NCI-H460 (cell line): ENCODE results near the gene PRKCQ. TPM values are rescaled to one million over a fixed set of nuclear protein-coding genes. Genes with fewer than 3 reads are reported as not detected.
"Not testable (repeated sequence)": the region's sequence is repeated elsewhere in the genome, so short reads cannot be mapped to it uniquely, and the experiment has no call there.

Experiments
- DNase-seq: peaks from one replicate; pipeline ENCODE4 v3.0.0-alpha.2; 2016; ENCODE audit warnings: low read depth; ENCODE audit errors: extremely low read depth
- total RNA-seq: library from RNA; depleted of rRNA; stranded (reverse); fragments of >200 nt; shearing (Covaris generic); gene quantifications from 2 replicates; pipeline ENCODE4 v1.2.3, GENCODE V29; 2014

The PRKCQ gene
- total RNA-seq, 1 experiment from 2014 or later, result 0.22 TPM

DNA sequence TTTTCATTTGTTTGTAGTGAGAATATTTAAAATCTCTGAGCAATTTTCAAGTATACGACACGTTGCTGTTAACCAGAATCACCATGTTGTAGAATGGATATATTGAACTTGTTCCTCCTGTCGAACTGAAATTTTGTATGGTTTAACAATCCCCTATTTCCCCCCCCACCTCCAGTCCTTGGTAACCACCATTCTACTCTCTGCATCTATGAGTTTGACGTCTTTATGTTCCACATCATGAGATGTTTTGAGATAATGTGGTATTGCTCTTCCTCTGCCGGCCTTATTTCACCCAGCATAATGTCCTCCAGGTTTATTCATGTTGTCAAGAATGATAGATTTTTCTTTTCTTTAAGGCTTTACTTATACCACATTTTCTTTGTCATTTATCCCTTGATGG is 17.4 kb upstream of the PRKCQ start:
- DNase-seq, result no peak

DNA sequence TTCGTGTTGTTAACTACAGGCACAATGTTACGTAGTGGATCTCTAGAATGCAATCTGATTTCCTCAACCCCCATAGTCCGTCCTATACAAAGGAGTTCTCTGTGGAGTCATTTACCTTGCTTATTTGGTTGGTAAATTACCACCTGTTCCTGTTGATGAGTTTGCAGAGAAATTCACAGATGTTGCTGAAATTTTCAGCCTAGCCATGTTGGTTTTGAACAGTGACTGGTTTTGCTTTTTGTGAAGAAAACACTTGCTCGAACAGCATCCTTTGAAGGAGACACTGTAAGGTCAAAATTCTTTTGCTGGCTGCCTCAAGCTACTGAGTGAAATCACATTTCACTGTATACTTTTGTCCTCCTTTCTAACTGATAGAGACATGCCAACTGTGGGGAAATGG is 15.4 kb upstream of the PRKCQ start:
- DNase-seq, result no peak

DNA sequence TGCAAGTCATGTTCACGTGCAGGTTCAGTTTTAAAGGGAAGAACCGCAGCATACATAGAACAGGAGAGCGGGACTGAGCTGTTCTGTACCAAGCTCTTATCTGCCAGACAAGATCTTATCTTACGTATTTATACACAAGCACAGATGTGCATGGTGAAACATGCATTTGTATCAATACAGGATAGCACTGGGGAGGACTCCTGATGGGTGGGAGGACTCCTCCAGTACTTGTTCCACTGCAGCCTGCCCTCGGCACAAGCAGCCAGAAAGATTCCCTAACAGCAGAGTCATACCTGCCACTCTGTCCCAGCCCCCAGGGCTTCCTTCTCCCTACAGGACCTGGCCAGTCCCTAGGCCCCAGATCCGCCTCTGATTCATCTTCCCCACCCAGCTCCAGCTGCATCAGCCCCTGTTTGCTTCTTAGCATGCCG is 13.2 kb upstream of the PRKCQ start:
- no peak for DNase-seq

DNA sequence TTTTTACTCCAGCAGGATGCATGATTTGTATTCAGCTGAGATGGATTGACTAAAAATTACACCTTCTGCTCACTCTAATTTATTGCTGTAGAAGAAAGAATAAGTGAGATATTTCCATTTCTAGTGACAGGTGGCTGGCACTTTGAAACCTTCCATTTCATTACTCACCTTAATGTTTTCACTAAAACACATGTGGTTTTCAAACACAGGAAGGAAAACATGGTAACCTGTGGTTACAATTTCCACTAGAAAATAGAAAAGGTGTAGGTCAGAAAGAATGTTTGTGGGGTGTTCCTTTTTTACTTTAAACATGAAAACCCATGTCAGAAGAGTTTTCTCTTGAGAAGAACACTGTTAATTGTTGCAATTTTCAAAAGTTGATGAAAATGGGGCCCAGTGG is 12.0 kb upstream of the PRKCQ start:
- DNase-seq, result no peak

DNA sequence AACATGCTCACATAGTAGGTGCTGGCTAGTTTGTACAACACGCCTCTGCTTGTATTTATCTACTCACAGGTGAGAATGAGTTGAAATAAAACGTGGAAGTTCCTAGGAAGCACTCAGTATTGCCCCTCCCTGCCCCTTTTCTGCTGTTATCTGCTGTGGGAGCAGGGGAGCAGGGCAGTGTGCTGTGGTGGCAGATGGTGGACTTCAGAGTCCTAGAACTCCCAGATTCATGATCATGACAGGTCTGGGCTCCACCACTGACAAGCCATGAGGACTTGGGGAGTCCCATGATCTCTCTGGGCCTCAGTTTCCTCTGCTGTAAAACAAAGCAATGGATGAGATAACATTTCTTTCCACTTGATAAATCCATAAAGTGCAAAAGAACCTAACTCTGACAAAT is 11.6 kb upstream of the PRKCQ start:
- no peak for DNase-seq

DNA sequence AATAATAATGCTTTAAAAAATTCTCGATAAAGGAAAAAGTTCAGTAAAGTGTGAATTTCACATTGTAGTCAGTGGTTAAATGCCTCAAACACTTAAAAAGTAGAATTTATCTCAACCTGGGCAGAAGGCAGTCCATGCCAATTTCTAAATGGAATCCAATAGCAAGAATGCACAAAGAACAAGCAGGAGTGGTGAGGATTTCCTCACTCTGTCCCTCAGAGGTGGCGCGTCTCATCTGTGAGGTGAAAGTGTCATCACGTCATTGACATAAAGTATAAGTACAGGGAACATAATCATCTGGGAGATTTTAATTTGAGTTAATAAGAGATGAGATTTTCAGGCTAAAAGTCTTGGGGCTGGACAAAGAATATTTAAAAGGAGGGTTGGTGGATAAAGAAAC is 10.0 kb upstream of the PRKCQ start:
- no peak for DNase-seq

DNA sequence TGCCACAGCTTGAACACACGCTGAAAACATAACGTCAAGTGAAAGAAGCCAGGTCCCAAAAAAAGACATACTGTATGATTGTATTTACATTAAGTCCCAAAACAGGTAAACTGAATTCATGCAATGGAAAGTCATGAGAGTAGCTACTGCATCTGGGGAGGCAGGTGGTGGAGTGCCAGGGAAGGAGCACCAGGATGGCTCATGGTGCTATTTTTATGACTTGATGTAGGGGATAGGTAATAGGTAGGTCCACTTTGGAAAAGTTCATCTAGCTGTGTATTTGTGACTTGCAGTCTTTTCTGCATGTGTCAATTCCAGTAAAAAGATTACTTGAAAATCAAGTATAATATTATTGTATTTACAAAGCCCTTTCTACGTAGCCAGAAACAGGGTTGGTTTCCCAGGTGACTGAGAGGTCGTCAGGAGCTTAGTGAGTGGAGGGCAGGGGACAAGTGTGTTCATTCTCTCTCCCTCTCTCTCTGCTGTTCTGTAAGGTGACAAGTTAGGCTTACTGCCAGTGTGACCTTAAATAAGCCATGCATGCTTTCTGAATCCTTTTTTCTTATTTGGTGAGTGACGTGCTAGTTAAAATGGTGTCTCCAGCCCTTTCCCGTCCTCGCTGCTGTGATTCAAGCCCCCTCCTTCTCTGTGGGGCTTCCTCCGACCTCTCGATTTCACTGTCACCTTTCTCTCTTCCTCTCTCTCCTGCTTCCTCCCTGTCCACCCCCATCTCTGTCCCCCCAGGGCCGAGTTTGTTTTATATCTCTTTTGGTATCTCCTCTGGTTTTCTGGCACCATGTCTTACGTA is 9.4 kb upstream of the PRKCQ start:
- DNase-seq, result no peak

DNA sequence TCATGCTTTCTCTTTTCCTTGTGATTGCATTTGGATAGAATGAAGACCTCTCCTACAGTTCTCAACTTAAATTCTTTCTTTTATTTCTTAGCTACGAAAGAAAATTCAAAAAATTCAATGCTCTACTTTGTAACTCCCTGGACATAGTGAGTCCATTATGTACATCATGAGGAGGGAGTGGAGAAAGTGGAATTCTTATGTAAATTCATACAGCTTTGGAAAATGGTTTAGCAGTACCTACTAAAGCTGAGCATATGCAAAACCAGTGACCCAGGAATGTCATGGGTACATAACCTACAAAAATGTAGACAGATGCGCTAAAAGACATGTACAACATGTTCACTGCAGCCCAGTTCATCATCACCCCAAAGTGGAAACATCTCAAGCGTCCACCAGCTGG is 8.8 kb upstream of the PRKCQ start:
- DNase-seq, result no peak

DNA sequence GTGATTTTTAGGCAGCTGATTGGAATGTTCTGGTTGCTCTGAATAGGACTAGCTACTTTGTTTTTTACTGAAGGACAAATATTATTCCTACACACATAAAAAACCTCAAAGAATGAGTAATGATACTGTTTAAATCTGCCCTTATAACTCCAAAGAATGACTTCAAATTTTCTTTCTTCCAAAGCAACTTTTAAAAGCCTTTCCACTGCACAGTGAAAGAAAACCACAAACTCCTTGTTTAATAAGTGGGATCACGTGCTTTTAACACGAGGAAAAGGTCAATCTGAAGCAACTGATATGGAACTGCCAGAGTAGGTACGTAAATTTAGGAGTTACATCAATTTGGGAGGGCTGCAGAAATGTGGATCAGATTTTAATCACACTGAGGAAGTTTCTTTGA is 8.0 kb upstream of the PRKCQ start:
- no peak for DNase-seq

DNA sequence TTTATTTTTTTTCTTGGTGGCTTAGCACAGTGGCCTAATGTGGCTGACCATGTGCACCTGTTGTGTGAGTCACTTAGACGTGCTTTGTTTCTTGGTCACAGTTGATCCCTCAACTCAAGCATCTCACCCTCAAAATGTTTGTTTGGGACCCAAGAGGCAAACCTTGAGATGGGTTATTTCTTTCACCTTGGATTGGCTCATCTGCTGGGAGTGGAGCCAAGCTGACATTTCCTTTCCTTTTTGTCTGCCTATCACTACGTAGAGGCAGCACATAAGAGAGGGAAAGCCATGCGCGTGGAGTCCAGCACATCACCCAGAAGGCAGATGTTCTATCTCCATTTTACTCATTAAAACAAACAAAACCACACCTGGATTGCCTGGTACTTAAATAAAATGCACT is 6.4 kb upstream of the PRKCQ start:
- no peak for DNase-seq

DNA sequence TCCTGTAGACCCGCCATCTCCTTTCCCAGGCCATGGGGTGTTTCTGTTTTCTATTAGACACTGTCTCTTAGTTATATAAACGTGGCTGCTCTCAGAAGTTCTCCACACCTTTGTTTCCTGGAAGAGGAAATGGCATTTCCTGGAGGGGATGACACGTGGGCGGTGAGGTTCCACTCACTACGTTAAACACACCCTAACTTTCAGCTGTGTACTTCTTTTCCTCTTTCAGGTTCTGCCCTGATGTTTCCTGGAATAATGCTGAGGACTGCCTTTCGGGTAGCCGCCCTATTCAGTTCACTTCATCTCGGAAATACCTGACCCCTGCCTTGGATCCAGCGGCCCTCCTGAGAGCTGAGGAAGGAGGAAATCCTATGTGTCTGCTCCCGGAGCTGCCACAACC is 3.4 kb upstream of the PRKCQ start:
- DNase-seq, result no peak

DNA sequence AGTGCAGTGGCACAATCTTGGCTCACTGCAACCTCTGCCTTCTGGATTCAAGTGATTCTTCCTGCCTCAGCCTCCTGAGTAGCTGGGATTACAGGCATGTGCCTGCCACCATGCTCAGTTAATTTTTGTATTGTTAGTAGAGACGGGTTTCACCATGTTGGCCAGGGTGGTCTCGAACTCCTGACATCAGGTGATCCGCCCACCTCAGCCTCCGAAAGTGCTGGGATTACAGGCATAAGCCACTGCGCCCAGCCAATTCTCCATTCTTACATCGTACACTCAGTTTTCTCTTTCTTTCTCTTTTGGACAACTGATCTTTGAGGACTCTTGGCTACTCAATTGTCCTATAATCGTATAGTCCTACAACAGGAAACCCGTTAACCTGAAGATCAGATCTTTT is 2.8 kb upstream of the PRKCQ start:
- not testable (repeated sequence) for DNase-seq

DNA sequence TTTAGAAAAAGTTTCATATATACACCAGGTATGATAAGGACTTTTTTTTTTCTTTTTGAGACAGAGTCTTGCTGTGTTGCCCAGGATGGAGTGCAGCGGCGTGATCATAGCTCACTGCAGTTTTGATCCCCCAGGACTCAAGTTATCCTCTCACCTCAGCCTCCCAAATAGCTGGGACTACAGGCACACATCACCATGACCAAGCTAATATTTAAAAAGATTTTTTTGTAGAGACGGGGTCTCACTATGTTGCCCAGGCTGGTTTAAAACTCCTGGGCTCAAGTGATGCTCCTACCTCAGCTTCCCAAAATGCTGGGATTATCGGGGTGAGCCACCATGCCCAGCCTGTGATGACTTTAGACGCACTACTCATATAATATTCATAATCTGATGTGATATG is 2.2 kb upstream of the PRKCQ start:
- no peak for DNase-seq

DNA sequence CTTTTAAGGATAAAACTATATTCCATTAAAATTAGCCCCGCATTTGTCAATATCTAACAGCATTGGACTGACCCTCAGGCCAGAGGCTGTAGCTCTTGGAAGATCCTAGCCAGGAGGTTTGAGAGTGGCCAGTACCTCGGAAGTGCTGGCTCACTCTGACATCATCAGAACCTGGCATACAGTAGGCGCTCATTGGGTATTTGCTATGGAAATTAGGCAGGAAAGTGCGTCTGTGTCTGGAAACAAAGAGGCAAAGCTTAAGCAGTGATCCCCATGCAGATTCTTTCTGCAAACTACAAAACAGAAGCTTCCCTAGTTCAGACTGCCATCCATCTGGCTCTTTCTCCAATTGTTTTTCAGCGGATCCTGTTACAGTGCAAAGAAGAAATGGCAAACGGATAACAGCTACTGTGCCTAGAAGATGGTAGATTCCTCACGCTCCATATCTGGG is 1.7 kb upstream of the PRKCQ start:
- DNase-seq, result no peak

DNA sequence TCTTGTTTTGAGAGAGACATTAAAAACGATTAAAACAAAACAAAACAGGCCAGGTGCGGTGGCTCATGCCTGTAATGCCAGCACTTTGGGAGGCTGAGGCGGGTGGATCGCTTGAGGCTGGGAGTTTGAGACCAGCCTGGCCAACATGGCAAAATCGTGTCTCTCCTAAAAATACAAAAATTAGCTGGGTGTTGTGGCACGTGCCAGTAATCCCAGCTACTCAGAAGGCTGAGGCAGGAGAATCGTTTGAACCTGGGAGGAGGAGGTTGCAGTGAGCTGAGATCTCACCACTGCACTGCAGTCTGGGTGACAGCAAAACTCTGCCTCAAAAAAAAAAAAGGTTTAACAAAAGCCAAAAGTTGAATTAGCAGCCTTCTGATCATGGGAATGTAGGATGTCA is 1.1 kb upstream of the PRKCQ start:
- not testable (repeated sequence) for DNase-seq

DNA sequence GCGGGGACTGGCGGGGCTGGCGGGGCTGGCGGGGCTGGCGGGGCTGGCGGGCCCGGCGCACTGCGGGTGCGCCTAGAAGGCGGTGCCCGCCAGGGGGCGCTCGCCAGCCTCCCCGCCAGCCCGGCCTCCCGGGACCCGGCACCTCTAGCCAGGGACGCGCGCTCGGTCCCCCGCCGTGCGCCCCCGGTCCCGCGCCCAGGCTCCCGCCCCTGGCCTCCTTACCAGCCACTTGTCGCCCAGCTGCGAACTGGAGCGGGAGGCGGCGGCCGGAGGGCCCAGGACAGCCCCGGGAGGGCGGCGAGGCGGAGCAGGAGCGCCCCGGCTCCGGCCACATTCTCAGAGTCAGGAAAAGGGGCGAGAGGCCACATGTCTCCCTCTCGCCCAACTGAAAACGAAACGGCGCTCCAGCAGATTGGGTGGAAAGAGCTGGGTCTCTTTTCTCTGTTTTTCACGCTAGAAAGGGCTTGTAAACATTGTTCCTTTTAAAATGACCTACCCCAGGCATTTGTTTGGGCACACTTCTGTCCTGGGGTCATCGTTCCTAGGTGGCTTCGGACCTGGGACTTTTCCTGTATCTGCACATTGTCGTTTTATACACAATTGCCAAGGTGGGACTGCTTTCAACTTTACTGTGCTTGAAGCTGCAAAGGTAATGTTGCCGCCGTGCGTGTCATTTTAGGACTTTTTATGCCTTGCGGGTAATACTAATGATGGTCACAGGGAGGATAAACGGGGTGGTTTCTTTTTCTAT is 378 bp upstream of the PRKCQ start:
- peak; percentile 33 for DNase-seq

DNA sequence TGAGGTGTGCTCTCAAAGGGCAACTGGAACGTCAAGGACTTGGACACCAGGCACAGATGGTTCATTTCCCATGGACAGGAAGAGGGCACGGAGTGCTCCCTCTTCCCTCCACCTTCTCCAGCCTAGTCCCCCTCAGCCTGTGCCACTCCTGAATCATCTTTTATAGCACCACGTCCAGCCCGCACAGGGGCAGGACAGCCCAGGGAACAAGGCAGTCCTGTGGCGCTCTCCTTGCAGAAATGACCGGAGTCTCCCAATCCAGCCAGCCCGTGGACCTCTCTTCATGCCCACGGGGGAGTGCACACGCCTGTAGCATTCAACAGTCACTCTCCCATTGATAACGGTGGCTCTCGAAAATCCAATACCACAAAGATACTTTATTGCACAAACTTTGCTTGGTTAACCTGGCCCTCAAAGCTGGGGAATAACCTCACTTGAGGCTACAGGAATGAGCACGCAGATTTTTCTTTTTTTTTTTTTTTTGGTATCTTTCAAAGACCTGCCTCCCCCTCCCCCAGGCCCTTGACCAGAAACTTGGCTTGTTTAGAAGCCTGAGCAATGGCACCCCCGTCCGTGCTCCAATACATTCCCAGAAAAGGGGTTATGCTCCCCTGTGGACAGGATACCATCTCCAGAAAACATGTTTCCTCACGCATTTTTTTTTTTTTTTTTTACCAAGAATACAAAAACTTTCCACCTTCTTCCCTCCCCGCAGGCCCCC is 733 bp downstream of the PRKCQ start:
- no peak for DNase-seq

DNA sequence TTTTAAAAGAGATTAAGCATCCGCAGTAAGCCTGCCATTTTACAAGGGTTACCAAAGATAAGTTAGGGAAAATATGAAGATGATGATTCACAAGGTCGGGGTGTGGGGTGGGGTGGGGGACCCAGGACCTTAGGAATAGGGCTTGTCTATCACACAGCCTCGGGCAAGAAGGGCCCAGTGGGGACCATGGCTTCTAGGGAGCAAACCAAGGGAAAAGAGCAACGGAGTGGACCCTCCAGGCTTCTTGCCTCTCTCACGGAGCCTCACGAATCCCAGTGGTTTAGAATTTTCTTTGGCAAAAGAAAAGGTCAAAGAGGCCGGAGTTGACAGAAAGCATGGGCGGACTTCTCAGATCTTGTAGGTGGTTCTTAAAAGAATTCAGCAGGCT is 1.3 kb downstream of the PRKCQ start:
- DNase-seq, result no peak

DNA sequence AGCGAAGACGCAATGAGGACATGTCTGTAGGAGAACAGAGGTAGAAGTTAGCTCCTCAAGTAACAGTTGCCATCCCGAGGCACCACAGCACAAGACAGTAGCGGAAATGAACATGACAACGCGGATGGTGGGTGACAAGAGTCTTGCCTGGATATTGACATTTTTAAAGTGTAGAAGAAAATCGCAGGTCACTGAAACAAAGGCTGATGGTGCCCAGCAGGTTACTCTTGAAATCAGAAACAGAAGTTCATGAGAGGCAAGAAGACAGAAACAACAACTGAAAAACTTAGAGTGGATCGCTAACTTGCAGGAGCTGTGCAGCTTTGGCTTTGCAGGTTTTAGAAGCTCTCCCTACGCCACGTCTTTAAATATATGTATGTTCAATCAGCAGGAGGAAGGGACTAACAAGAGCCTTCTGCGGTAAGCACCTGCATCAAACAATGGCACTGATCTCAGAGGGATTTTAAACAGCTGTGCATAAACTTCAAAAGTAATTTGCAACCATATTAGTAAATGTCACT is 1.8 kb downstream of the PRKCQ start:
- DNase-seq, result no peak

DNA sequence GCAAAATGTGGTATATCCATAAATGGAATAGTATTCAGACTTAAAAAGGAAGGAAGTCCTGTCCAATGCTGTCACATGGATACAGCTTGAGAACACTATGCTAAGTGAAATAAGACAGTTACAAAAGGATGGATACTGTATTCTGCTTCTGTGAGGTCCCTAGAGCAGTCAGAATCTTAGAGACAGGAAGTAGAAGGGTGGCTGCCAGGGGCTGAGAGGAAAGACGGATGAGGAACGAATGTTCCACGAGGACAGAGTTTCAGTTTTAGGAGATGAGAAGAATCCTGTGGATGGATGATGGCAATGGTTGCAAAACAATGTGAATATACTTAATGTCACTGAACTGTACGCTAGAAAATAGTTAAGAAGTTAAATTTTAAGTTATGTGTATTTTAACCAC is 3.8 kb downstream of the PRKCQ start:
- no peak for DNase-seq

DNA sequence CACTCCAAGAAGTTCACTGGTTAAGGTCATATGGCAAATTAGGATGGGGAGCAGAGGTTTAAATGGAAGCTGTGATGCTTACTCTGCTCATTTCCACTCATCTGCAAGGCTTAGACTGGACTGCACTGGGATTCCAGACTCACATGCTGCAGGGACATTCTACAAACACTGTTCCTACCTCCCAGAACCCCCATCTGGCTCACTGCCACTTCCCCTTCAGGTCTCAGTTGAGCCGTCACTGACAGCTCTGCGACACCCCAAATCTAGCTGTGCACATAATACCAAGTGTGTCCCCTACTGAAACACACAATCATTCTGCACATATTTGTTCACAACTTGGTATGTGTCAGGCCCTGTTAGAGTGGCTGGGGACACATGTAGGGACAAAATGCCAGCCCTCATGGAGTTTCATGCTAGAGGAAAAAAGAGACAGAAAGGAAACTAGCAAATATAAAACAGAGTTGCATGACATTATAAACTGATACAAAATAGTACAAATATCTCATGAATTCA is 5.4 kb downstream of the PRKCQ start:
- no peak for DNase-seq
